Testis (tissue), 2 donors: ENCODE data around the gene EEFSEC.

Experiments
- CTCF ChIP-seq, 3 experiments: fragments of 450-650 bp in 2 of 3; fragments of 200-600 bp in 1 of 3; sonication (generic) in 1 of 3; IDR thresholded peaks; one replicate each; pipeline ENCODE4 v1.5.1; 2016 to 2019; ENCODE audit warnings: antibody characterized with exemption in 3 of 3, mild to moderate bottlenecking in 2 of 3, moderate library complexity in 1 of 3
- POLR2A ChIP-seq: fragments of 450-650 bp; IDR thresholded peaks from one replicate; pipeline ENCODE4 v1.6.1; 2017; ENCODE audit warnings: antibody characterized with exemption, mild to moderate bottlenecking, moderate library complexity

- no peak for TF ChIP-seq CTCF (IDR thresholded peaks at IDR 0.05)
- no peak for TF ChIP-seq POLR2A
Measured at GRCh38 chr3:128330214-128330842, 177.0 kb downstream of the EEFSEC start.
